ENCODE data around the gene INSYN2B.

- TF ChIP-seq SMC3 (IDR thresholded peaks at IDR 0.05; ENCODE audit: low read depth, low read length) (no peak), CTCF (conservative IDR thresholded peaks at IDR 0.05; ENCODE audit: low read depth, low read length) (no peak), POLR2A (IDR thresholded peaks at IDR 0.05; ENCODE audit: low read depth, low read length) (no peak), RCOR1 (IDR thresholded peaks at IDR 0.05; ENCODE audit: insufficient replicate concordance, low read length) (no peak), ELK1 (IDR thresholded peaks at IDR 0.05; ENCODE audit: borderline replicate concordance, low read depth, low read length) (no peak), NFE2L2 (IDR thresholded peaks at IDR 0.05; ENCODE audit: low read depth, low read length) (no peak), CHD1 (IDR thresholded peaks at IDR 0.05; ENCODE audit: low read depth, low read length) (no peak), RFX5 (IDR thresholded peaks at IDR 0.05; ENCODE audit: low read depth, low read length) (no peak), RAD21 (IDR thresholded peaks at IDR 0.05; ENCODE audit: low read length) (no peak), CEBPB (IDR thresholded peaks at IDR 0.05; ENCODE audit: low read depth, low read length) (no peak)
These were observed 17.5 kb upstream of the INSYN2B start for GRCh38 chr5:169997798-169998197.
